Naive B cell (primary cell): Measurements from ENCODE around the gene ARPC2. TPM values are rescaled to one million over a fixed set of nuclear protein-coding genes. Genes with fewer than 3 reads are reported as not detected.

ENCODE experiments used
- ATAC-seq, 2 donors: fragments of 150-1000 bp; cut with Tn5 transposase; 2 replicates each; pipeline ENCODE4 v1.10.0; 2021; ENCODE audit warnings: low read depth in 2 of 2, mild to moderate bottlenecking in 2 of 2, moderate library complexity in 2 of 2
- DNase-seq: peaks from one replicate; pipeline ENCODE4 v3.0.0; 2022
- H3K27ac Mint-ChIP-seq, 6 donors: one replicate each; pipeline ENCODE4 v1.8.0; 2020 to 2022; ENCODE audit warnings: mild to moderate bottlenecking in 6 of 6, mixed read lengths in 6 of 6, moderate library complexity in 5 of 6, inconsistent platforms in 2 of 6
- H3K27me3 Mint-ChIP-seq, 3 donors: one replicate each; pipeline ENCODE4 v1.8.0; 2021 to 2022; ENCODE audit warnings: mixed read lengths in 3 of 3, mild to moderate bottlenecking in 1 of 3
- H3K36me3 Mint-ChIP-seq, 2 donors: one replicate each; pipeline ENCODE4 v1.8.0; 2020 to 2022; ENCODE audit warnings: mixed read lengths in 2 of 2, inconsistent platforms in 1 of 2, mild to moderate bottlenecking in 1 of 2
- H3K4me1 Mint-ChIP-seq, 3 donors: one replicate each; pipeline ENCODE4 v1.8.0; 2020 to 2022; ENCODE audit warnings: mixed read lengths in 3 of 3, inconsistent platforms in 1 of 3, mild to moderate bottlenecking in 1 of 3, moderate library complexity in 1 of 3
- H3K4me3 Mint-ChIP-seq, 8 donors: one replicate each; pipeline ENCODE4 v1.8.0; 2020 to 2022; ENCODE audit warnings: mild to moderate bottlenecking in 8 of 8, mixed read lengths in 8 of 8, moderate library complexity in 8 of 8, inconsistent platforms in 2 of 8
- H3K9me3 Mint-ChIP-seq, 7 donors: one replicate each; pipeline ENCODE4 v1.8.0; 2020 to 2022; ENCODE audit warnings: mixed read lengths in 7 of 7, mild to moderate bottlenecking in 5 of 7, inconsistent platforms in 2 of 7, moderate library complexity in 1 of 7
- polyA plus RNA-seq, 6 donors: library from polyadenylated mRNA; unstranded; fragments of 300-500 nt; fragmentation: Illumina TruSeq; gene quantifications; one replicate each; pipeline ENCODE4 v1.2.3, GENCODE V29; 2021; ENCODE audit warnings: low read depth in 6 of 6

The ARPC2 gene
- polyA plus RNA-seq, 6 donors from 2014 or later: 672 to 1,268 (median 835) TPM

GRCh38 chr2:218223046-218223445 lies 6.1 kb downstream of the ARPC2 start:
- Mint-ChIP-seq H3K4me3 (peak overlapping the region; percentile 32 to 89 (median 62)), H3K36me3 (peaks cover 5 to 27% of the 10 kb centered on the region in 2 donors)
- ATAC-seq: no peak

GRCh38 chr2:218224186-218224585 lies 7.2 kb downstream of the ARPC2 start:
- peak overlapping the region in 5 of 6 donors; percentile 21 to 86 (median 76) for H3K27ac Mint-ChIP-seq
- peak overlapping the region in 4 of 8 donors; percentile 2 to 68 (median 24) for H3K4me3 Mint-ChIP-seq
- peaks cover 5 to 27% of the 10 kb centered on the region in 2 donors for H3K36me3 Mint-ChIP-seq
- peaks cover 59 to 93% (median 70%) of the 10 kb centered on the region in 3 donors for H3K4me1 Mint-ChIP-seq
- DNase-seq: no peak
- H3K27me3 Mint-ChIP-seq: no peaks in the 10 kb centered on the region
- no peaks in the 10 kb centered on the region for H3K9me3 Mint-ChIP-seq
- ATAC-seq: no peak

More at GRCh38 chr2:218223046-218223445, 6.1 kb downstream of the ARPC2 start:
- H3K9me3 Mint-ChIP-seq: no peaks in the 10 kb centered on the region
- H3K27me3 Mint-ChIP-seq: no peaks in the 10 kb centered on the region
- H3K27ac Mint-ChIP-seq: peak overlapping the region in 5 of 6 donors; percentile 30 to 86 (median 81)
- H3K4me1 Mint-ChIP-seq: peaks cover 57 to 91% (median 69%) of the 10 kb centered on the region in 3 donors
- no peak for DNase-seq

DNA sequence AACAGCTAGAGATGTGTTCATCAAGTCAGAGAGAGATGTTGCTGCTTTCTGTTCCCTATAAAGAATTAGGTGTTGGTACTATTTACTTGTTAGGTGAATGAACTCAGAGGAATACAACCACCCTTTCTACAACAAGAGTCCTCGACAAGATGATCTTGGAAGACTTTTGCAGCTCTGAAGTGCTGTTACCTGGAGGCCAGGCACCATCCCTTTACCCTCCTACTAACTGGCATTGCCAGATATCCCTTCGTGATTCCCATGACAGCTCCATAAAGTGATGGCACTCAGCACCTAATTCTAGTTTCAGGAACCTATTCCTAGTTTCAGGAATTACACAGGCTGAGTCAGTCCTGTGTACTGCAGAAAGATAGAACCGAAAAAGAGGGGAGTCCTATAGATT lies 9.9 kb downstream of the ARPC2 start:
- Mint-ChIP-seq H3K4me1 (peaks cover 47 to 83% (median 58%) of the 10 kb centered on the region in 3 donors), H3K27me3 (no peaks in the 10 kb centered on the region), H3K36me3 (peaks cover 15 to 36% of the 10 kb centered on the region in 2 donors), H3K27ac (peak overlapping the region in 4 of 6 donors; percentile 30 to 72 (median 44)), H3K4me3 (peak overlapping the region in 3 of 8 donors; percentile 21 to 53 (median 51)), H3K9me3 (no peaks in the 10 kb centered on the region)
- DNase-seq: no peak
- no peak for ATAC-seq

DNA sequence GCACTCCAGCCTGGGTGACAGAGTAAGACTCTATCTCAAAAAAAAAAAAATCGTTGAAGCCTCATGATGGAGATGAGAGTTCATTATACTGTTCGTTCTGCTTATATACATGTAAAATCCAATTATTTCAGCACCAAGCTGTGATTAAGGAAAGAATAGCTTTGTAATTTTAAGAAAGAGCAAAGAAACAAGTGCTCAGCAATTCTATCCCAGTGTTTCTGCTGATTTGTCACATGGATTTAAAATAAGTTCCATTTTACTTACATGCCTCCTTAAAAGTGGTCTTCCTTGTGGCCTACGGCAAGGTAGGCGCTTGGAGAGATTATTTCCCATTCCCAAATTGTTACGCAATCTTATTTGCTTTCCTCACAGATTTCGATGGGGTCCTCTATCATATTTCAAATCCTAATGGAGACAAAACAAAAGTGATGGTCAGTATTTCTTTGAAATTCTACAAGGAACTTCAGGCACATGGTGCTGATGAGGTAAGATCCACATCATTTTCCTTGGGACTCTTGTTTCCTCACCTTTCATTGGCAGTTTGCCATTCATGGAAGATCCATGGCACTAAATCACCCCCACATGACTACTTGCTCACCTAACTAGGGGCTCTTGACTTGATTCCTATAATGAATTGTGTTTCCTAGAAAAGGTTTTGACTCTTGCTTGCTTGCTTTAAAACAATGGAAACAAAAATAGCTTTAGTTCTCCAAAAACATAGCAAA lies 11.5 kb downstream of the ARPC2 start:
- H3K27me3 Mint-ChIP-seq: no peaks in the 10 kb centered on the region
- H3K36me3 Mint-ChIP-seq: peaks cover 18 to 36% of the 10 kb centered on the region in 2 donors
- DNase-seq: no peak
- peaks cover 39 to 67% (median 49%) of the 10 kb centered on the region in 3 donors for H3K4me1 Mint-ChIP-seq
- ATAC-seq: no peak
- peak overlapping the region in 4 of 6 donors; percentile 52 to 88 (median 74) for H3K27ac Mint-ChIP-seq
- peak overlapping the region in 4 of 8 donors; percentile 12 to 79 (median 38) for H3K4me3 Mint-ChIP-seq
- peaks cover 0 to 1% (median 0%) of the 10 kb centered on the region in 7 donors for H3K9me3 Mint-ChIP-seq

GRCh38 chr2:218229239-218229638 lies 12.2 kb downstream of the ARPC2 start:
- peak overlapping the region in 5 of 8 donors; percentile 20 to 79 (median 40) for H3K4me3 Mint-ChIP-seq
- no peak for DNase-seq
- peaks cover 24 to 36% of the 10 kb centered on the region in 2 donors for H3K36me3 Mint-ChIP-seq
- H3K27me3 Mint-ChIP-seq: no peaks in the 10 kb centered on the region
- H3K27ac Mint-ChIP-seq: peak overlapping the region; percentile 9 to 79 (median 62)
- H3K9me3 Mint-ChIP-seq: peaks cover 0 to 1% (median 0%) of the 10 kb centered on the region in 7 donors
- H3K4me1 Mint-ChIP-seq: peaks cover 39 to 61% (median 43%) of the 10 kb centered on the region in 3 donors
- ATAC-seq: peak; percentile 73 to 78

GRCh38 chr2:218229851-218230250 lies 12.9 kb downstream of the ARPC2 start:
- Mint-ChIP-seq H3K36me3 (peaks cover 24 to 30% of the 10 kb centered on the region in 2 donors), H3K4me1 (peaks cover 33 to 55% (median 36%) of the 10 kb centered on the region in 3 donors), H3K9me3 (peaks cover 0 to 1% (median 0%) of the 10 kb centered on the region in 7 donors), H3K27ac (peak overlapping the region in 1 of 6 donors; percentile 34), H3K27me3 (no peaks in the 10 kb centered on the region), H3K4me3 (no peak overlapping the region)
- ATAC-seq: no peak
- no peak for DNase-seq

- Mint-ChIP-seq H3K4me3 (peak overlapping the region in 1 of 8 donors; percentile 84), H3K27me3 (no peaks in the 10 kb centered on the region), H3K4me1 (peaks cover 24 to 47% (median 26%) of the 10 kb centered on the region in 3 donors), H3K36me3 (peaks cover 22 to 24% of the 10 kb centered on the region in 2 donors), H3K27ac (peak overlapping the region; percentile 9 to 91 (median 48)), H3K9me3 (peaks cover 0 to 1% (median 0%) of the 10 kb centered on the region in 7 donors)
- ATAC-seq (peak; percentile 70 to 75), DNase-seq (no peak)
Observed at GRCh38 chr2:218230882-218231281, 13.9 kb downstream of the ARPC2 start.

DNA sequence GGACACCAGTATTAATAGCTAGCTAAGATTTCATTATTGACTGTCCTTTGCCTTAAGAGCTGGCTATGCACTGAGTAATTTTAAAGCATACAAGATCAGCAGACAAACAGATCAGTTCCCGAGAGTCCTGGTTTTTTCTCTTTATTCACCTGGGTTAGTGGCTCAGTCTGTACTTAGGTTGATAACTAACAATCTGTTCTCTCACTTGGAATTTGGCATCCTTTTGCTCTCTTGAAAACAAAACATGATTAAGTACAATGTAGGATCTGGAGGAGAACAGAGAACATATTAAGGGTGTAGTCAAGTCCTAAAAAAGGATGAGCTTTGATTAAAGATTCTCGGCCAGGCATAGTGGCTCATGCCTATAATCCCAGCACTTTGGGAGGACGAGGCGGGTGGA lies 16.6 kb downstream of the ARPC2 start:
- peaks cover 18 to 24% (median 22%) of the 10 kb centered on the region in 3 donors for H3K4me1 Mint-ChIP-seq
- H3K36me3 Mint-ChIP-seq: peaks cover 16 to 20% of the 10 kb centered on the region in 2 donors

DNA sequence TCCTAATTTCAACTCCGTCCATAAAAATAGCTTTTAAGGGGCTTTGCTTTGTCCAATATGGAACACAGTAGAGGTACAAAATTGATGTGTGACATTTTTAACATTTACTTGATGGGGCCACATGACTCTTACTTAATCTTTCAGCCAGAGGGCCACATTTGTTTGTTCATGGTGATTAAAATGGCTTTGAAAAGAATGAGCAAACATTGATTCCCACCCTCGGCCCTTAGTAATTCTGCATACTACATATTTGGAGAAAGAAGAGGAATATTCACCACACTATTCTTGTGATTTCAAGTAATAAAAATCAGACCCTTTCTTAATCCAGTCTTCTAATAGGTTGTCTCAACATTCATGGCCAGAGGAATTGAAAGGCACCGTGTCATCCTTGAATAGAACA lies 17.5 kb downstream of the ARPC2 start:
- H3K27ac Mint-ChIP-seq: no peak overlapping the region
- H3K4me1 Mint-ChIP-seq: peaks cover 9 to 15% (median 14%) of the 10 kb centered on the region in 3 donors
- DNase-seq: no peak
- peaks cover 0 to 1% (median 0%) of the 10 kb centered on the region in 7 donors for H3K9me3 Mint-ChIP-seq
- H3K4me3 Mint-ChIP-seq: no peak overlapping the region
- no peak for ATAC-seq
- no peaks in the 10 kb centered on the region for H3K27me3 Mint-ChIP-seq
- H3K36me3 Mint-ChIP-seq: peaks cover 16 to 25% of the 10 kb centered on the region in 2 donors

More for the DNA sequence above, 16.6 kb downstream of the ARPC2 start:
- Mint-ChIP-seq H3K27ac (peak overlapping the region in 1 of 6 donors; percentile 85), H3K4me3 (no peak overlapping the region), H3K27me3 (no peaks in the 10 kb centered on the region), H3K9me3 (peaks cover 0 to 1% (median 0%) of the 10 kb centered on the region in 7 donors)
- no peak for DNase-seq
- no peak for ATAC-seq

- H3K4me3 Mint-ChIP-seq: no peak overlapping the region
- no peak for DNase-seq
- peak overlapping the region in 1 of 6 donors; percentile 30 for H3K27ac Mint-ChIP-seq
- no peak for ATAC-seq
- H3K27me3 Mint-ChIP-seq: no peaks in the 10 kb centered on the region
- H3K9me3 Mint-ChIP-seq: peaks cover 0 to 1% (median 0%) of the 10 kb centered on the region in 7 donors
- peaks cover 16 to 25% of the 10 kb centered on the region in 2 donors for H3K36me3 Mint-ChIP-seq
- peaks cover 9 to 14% (median 14%) of the 10 kb centered on the region in 3 donors for H3K4me1 Mint-ChIP-seq
Observed at GRCh38 chr2:218235017-218235416, 18.0 kb downstream of the ARPC2 start.

DNA sequence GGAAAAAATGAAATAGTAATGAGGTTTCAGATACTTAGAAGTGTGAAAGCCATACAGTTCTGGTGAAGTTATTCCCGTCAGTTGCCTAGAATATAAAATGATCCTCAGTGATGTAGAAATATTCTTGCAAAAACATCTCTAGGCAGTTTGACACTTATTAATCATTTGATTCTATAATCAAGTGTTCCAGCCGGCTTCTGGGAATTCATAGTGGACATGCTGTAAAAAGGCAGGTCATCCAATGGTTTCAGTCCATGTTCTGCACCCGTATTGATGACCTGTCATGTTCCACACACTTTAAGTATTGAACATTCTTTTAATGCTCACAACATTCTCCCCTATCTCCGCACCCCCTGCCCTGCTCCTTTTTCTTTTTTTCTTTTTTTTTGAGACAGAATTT lies 19.8 kb downstream of the ARPC2 start:
- ATAC-seq (no peak), DNase-seq (no peak)
- H3K27me3 Mint-ChIP-seq: no peaks in the 10 kb centered on the region
- peak overlapping the region in 2 of 6 donors; percentile 83 to 89 for H3K27ac Mint-ChIP-seq
- H3K4me1 Mint-ChIP-seq: peaks cover 0 to 7% (median 0%) of the 10 kb centered on the region in 3 donors
- H3K9me3 Mint-ChIP-seq: peaks cover 0 to 1% (median 0%) of the 10 kb centered on the region in 7 donors
- no peak overlapping the region for H3K4me3 Mint-ChIP-seq
- H3K36me3 Mint-ChIP-seq: peaks cover 4 to 15% of the 10 kb centered on the region in 2 donors

DNA sequence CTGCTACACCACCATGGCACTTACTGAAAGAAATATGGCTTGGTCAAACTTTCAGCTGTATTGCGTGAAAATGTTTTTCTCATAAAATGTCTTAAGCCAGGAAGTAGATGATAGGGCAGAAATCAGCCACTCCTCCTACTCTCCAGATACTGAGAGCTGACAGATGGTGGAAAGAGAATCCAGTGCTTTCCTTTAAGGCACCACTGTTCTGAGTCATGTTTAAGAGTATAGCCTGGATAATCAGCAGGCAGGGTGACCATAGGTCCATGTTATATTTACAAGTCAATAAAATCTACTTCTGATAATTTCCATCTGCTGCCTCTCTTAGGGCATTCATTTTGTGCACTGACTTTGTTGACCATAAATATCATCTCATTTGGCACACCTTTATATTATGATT lies 21.9 kb downstream of the ARPC2 start:
- Mint-ChIP-seq H3K9me3 (no peaks in the 10 kb centered on the region), H3K27me3 (no peaks in the 10 kb centered on the region), H3K27ac (no peak overlapping the region), H3K4me1 (no peaks in the 10 kb centered on the region), H3K4me3 (no peak overlapping the region), H3K36me3 (peaks cover 8 to 16% of the 10 kb centered on the region in 2 donors)
- ATAC-seq (no peak), DNase-seq (no peak)

DNA sequence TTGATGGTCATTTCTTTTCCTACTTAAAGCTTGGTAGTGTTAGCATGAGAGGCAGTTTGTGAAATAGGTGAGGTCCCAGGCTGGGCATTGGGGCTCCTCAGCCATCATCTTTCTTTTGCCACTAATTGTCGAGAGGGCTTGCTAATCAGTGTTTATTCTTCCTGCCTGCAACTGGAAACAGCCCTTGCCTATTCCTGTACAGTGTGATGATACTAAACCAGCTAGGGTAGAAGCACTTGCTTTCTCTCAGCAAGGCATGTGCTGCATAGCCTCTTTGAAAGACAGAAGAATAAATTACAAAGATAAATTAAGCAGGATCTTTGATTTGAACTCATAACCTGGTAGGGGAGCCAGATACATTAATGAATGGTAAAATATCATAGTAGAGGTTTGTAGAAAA lies 27.2 kb downstream of the ARPC2 start:
- Mint-ChIP-seq H3K36me3 (peaks cover 4 to 8% of the 10 kb centered on the region in 2 donors), H3K4me3 (no peak overlapping the region), H3K4me1 (no peaks in the 10 kb centered on the region), H3K9me3 (no peaks in the 10 kb centered on the region), H3K27me3 (no peaks in the 10 kb centered on the region), H3K27ac (peak overlapping the region in 3 of 6 donors; percentile 11 to 85 (median 76))
- ATAC-seq (no peak), DNase-seq (no peak)
